Measurements from ENCODE around the gene SWAP70.
"Not testable (repeated sequence)": the region's sequence is repeated elsewhere in the genome, so short reads cannot be mapped to it uniquely, and the experiment has no call there.

Gene SWAP70

DNA sequence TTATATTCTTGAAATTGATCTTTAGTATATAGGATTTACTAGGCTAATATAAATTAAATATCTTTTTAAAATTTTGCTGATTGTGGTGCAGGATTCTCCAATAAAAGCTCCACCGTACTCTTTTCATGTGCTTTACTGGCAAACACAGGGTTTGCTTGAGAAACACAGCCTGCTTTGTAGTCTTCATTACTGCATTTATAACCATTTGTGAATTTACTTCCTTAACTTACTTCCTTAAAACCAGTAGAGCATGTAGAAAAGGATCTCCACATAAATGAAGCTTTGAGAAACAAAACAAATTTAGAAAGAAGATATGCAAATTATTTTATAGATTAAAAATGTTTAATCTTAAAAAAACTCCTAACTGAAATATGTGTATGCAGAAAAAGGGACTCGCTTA lies 28.8 kb downstream of the SWAP70 start:
- no peak for DNase-seq (ENCODE audit: low read depth in 2 of 2)

DNA sequence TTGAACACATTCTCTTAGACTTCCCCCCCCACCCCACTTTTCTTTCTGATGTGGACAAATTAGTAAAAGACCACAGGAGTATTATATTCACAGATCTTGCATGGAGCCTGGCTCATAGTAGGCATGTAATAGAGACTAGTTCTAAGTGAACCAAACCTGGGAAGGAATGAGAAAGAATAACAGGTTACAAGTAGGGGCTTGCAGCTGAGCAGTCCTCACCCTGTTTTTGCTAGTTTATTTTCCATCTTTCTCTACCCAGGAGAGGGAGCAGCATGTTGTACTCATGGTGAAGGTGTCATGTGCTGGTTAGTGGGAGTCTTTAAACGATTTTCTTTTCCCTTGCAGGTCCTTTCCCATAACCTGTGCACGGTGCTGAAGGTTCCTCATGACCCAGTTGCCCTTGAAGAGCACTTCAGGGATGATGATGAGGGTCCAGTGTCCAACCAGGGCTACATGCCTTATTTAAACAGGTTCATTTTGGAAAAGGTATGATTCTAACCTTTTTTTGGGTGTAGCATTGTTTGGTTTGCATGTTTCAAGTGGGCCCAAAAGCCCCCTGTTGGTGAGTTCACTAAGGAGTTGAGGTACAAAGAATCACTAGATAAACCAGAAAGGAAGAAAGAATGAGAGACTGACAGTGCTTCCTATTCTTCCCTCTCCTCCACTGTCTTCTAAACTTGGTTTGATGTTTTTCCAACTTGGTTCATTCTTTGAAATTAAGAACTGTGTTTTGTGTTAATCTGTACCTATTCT lies 30.1 kb downstream of the SWAP70 start:
- no peak for DNase-seq (ENCODE audit: low read depth in 2 of 2)

DNA sequence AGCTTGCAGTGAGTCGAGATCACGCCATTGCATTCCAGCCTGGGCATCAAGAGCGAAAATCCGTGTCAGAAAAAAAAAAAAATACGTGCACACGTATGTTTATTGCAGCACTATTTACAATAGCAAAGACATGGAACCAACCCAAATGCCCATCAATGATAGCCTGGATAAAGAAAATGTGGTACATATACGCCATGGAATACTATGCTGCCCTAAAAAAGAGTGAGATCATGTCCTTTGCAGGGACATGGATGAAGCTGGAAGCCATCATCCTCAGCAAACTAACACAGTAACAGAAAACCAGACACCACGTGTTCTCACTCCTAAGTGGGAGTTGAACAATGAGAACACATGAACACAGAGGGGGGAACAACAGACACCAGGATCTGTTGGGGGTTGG lies 31.4 kb downstream of the SWAP70 start:
- not testable (repeated sequence) for DNase-seq (ENCODE audit: low read depth in 2 of 2)

DNA sequence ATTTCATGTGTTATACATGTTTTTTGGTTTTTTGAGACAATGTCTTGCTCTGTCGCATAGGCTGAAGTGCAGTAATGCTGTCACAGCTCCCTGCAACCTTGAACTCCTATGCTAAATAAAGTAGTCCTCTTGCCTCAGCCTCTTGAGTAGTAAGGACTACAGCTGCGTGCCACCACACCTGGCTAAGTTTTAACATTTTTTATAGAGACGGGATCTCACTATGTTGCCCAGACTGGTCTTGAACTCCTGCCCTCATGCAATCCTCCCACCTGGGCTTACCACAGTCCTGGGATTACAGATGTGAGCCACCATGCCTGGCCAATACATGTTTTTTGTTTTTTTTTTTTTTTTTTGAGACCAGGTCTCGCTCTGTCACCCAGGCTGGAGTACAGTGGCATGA lies 33.9 kb downstream of the SWAP70 start:
- no peak for DNase-seq (ENCODE audit: low read depth in 2 of 2)

DNA sequence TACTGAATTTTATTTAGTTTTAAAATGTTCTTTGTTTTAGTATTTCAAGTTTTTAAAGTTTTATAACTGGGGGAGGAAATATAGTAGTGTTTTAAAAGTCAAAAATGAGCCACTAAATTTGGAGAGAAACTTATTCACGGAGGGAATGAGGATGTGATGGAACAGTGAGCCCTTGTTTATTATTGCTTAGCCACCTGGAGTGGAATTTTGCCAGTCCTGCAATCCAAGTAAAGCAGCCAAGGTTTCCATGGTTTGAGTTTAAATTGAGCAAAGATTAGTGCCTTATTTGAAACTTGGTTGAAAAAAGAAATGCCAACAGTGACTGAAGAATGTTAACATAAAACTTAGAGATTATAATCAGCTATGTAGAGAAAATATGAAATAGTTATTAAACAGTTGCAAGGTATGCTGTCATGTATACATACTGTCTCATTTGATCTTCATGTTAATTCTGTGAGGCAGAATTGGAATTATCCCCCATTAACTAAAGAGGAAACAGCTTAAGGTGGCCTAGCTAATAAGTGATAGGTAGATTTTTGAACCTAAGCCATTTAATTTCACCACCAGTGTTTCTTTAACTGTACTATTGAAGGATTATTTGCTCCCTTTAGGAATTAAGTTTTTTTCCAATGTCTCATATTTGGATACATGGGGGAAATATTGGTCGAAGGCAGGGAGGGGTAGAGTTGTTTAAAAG lies 36.4 kb downstream of the SWAP70 start:
- no peak for DNase-seq (ENCODE audit: low read depth in 2 of 2)

DNA sequence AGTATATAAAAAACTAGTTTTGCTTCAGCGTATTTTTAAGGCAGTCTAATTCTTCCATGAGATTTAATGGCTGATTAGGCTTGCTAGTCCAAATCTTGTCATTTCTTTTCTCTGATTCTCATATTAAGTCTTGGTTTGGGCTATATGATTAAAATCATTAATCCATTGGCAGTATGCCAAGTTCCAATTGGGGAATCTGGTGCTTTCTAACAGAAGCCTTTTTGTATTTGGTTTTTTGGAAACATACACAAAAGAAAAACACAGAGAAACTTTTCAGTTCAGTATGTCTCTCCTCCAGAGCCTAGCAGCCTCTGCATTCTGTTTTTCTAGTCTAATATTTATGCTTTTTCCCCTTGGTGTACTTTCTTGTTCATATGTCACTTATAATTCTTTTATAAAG lies 37.9 kb downstream of the SWAP70 start:
- no peak for DNase-seq (ENCODE audit: low read depth in 2 of 2)

DNA sequence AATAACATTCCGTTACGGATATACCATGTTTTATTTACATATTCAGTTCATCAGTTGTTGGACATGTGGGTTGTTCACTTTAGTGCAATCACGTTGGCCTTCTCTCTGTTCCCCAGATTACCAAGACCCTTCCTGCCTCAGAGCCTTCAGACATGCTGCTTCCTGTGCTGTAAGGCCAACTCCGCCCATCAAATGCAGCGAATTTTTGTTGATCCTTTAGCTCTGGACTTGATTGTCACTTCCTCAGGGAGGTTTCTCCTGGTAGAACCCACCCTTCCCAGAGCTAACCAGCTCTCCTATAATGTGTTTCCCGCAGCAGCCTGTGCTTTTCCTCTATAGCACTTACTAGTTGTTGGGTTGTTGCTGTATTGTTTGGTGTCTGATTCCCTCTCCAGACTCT lies 39.4 kb downstream of the SWAP70 start:
- DNase-seq (ENCODE audit: low read depth in 2 of 2) = no peak

DNA sequence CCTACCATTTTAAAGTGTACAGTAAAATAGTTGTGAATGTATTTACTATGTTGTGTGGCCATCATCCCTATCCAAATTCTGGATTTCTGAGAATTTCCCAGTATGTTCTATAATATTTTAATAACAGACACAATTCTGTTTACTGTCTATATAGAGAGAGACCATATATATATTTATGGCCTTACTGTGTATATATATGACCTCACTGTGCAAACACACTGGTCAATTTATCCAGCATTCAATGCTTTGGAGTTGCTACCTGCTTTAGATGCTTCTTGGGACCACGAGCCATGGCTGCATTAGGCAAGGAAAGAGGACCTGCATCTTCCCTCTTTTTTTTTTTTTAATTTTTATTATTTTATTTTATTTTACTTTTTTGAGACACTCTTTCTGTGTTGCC lies 40.2 kb downstream of the SWAP70 start:
- DNase-seq (ENCODE audit: low read depth in 2 of 2) = no peak

DNA sequence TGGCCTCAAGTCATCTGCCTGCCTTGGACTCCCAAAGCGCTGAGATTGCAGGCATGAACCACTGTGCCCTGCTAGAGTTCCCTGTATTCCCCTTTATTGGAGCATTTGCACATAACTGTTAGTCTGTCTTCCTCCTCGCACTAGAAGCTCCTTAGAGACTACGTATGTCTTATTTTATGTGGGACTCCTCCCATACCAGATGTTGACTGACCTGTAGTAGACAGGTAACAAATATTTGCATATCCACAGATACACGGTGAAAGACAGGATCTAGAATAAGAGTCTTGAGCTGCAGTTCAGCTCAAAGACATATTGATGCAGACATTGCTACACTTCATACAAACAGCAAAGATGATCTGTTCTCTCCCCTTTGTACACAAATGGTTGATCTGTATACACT lies 40.7 kb downstream of the SWAP70 start:
- DNase-seq (ENCODE audit: low read depth in 2 of 2) = no peak

DNA sequence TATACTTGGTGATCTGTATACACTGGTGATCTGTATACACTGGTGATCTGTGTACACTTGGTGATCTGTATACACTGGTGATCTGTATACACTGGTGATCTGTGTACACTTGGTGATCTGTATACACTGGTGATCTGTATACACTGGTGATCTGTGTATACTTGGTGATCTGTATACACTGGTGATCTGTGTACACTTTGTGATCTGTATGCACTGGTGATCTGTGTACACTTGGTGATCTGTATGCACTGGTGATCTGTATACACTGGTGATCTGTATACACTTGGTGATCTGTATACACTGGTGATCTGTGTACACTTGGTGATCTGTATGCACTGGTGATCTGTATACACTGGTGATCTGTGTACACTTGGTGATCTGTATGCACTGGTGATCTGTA lies 41.5 kb downstream of the SWAP70 start:
- not testable (repeated sequence) for DNase-seq (ENCODE audit: low read depth in 2 of 2)

DNA sequence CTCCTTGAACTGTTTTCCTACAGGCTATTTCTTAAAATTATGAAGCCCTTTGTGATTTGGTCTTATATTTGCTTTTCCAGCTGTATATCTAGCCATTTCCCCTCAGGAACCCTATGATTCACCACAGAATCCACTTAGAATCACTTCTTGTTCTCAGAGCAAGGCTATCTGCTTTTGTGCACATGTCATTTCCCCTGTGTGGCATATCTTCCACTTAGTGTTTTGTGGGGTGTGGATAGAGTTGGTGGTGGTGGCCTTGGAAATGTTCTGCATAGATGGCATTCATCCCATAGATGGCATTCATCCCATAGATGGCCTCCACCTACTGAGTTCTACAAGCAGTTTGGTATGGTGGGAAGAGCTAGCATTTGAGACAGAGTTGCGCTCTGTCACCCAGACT lies 44.7 kb downstream of the SWAP70 start:
- DNase-seq (ENCODE audit: low read depth in 2 of 2) = no peak

DNA sequence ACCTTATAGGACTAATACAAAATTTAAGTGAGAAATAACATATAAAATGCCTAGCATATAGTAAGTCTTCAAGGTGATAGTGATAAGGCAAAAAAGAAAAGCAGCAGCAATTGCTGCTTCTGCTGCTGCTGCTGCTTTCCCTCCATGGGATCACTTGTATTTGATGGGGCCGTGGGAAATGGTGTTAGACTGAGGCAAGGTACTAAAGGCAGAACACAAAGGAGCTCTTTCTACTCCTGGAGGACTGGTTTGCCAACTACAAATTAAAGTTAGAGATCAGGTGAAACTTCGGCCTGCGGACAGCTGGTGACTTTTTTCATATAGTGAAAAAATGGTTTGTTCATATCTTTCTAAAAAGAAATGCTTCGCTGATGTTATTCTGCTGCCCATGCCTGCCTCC lies 46.3 kb downstream of the SWAP70 start:
- DNase-seq (ENCODE audit: low read depth in 2 of 2) = no peak

DNA sequence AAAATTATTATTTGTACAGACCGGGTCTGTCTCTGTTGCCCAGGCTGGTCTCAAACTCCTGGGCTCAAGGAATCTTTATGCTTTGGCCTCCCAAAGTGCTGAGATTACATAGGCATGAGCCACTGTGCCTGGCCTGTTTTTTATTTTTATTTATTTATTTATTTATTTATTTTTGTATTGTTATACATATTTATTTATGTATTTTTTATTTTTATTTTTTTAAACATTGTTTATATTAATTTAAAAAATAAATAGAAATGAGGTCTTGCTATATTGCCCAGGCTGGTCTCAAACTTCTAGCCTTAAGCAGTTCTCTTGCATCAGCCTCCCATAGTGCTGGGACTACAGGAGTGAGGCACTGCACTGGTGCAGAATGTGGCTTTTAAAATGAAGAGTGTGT lies 47.0 kb downstream of the SWAP70 start:
- no peak for DNase-seq (ENCODE audit: low read depth in 2 of 2)

DNA sequence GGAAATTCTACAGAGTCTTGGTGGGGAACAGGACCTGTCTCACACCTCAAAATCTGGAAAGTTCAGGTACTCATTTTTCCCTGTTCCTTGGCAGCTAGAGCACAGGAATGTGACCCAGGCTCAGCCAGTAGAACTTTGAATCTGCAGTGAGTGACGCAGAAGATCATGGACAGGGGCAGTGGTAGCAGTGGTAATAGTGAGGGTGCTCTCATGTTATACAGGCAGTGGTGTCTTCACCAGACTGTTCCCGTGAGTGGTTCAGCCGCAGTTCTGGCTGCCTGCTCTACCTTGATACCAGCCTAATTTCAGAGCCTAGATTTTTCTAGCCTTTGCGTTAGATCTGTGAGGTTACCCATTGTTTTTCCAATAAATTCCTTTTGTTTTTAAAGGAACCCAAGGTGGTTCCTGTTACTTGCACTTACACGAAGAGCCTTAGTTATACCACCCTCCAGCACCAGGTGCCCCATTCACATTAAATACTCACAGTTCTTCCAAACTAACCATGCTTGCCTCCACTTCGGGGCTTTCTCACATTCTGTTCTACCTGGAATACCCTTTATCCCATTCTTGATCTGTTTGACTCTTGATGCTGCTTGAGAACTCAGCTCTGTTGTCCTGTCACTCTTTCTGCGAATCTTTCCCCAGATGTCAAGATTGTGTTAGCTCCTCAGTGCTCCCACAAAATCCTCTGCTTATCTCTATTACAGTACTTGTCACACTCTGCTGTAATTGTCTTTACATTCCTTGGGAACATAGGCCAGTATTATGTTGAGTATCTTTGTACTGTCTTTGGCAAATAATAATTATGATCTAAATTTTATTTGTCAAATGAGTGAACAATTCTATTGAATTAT lies 47.8 kb downstream of the SWAP70 start:
- no peak for DNase-seq (ENCODE audit: low read depth in 2 of 2)

DNA sequence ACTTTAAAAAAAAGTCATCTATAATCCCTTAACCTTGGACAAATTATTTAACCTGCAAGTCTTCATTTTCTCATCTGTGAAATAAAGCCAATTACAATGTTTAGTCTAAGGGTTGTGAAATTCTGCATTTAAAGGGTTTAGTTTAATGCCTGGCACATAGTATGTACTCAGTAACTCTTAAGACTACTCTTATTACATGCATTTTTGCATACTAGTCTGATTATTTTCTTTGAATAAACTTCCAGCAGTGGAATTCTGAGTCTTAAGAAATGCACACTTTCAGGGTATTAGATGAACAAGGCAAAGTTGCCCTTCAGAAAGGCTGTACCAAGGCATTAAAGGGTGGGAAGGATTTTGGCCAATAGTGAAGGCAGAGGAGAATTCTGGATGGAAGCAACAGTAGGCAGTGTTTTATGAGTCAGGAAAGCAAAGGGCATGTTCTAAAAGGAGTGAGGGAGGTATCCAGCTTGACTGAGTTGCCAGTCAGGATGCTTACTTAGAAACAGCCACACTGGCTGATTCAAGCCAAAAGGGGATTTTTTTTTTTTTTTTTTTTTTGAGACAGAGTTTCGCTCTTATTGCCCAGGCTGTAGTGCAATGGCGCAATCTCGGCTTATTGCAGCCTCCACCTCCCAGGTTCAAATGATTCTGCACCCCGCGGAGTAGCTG lies 50.5 kb downstream of the SWAP70 start:
- no peak for DNase-seq (ENCODE audit: low read depth in 2 of 2)

DNA sequence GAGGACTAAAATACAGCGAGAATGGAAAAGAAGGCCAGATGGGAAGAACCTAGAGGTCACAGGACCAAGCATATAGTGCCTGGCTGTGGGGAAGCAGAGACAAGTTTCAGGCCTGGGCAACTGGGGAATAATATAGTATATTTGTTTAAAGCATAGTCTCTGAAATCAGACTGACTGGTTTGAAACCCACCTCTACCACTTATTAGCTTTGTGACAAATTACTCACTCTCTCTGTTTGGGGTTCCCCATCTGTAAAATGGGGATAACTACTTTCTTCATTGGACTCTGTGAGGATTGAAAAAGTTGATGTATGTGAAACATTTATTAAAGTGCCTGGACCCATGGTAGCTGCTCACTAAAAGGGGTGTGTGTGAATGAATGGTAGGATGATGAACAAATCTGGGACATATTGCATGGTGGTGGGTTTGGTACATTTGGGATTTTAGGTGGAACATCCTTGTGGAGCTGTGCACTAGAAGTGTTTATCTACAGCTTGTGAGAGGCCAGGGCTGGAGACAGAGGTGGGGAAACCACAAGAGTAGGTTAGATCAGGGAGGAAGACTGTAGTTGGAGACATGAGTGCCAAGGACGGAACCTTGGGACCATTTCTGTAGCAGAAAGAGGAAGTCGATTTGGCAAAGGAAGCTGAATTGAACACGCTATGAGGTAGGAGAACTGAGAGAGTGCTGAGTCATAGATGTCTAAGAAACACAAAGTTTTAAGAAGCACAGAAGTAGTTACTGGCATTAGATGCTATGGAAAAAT lies 52.6 kb downstream of the SWAP70 start:
- DNase-seq (ENCODE audit: low read depth in 2 of 2) = peak; percentile 20 to 21

DNA sequence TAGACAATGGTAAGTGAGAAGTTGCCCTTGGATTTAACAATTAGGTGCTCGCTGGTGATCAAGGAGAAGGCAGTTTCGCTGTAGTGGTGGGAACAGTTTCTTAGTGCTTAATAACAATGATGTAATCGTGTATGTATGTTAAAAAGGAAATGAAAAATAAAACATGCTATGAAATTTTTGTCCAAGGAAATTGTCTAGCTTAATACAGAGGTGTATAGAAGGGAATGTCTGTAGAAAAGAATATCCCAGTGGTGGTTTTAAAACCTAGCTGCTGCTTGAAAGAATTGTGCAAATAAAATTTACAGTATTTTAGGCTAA lies 53.1 kb downstream of the SWAP70 start:
- DNase-seq (ENCODE audit: low read depth in 2 of 2) = no peak

DNA sequence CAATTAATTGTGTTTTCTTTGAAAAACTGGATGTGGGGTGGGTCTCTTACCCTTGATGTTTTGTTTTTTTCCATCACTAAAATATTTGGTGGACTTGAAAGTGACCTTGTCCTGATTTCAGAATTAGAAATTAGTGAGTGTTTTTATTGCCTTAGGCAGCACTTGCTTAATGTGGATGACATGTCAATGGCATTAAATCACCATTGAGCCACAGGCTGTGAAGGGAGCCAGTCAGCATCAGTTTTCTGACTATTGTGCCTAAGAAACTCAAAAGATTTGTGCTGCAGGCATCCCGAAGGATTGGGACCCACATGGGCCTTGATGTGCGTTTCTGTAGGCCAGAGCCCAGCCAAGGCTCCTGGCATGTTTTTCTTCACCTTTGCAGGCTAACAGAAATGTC lies 53.8 kb downstream of the SWAP70 start:
- no peak for DNase-seq (ENCODE audit: low read depth in 2 of 2)

DNA sequence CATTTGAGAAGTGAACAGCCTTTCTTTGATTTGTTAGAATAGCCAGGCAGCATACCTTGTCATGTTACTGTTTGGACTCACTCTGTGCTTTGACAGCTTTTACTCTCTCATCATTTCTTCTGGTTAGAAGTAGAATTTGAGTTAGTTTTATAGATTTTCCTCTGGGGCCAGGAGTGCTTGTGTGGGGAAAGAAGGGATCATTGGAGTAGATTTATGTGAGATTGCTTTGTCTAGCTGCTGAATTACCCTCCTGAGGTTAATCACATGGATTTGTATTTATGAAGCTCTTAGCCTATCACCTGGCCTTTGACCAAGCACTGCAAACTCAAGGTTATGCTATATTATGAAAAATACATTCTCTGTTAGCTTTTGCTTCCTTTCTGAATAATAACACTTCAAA lies 54.3 kb downstream of the SWAP70 start:
- no peak for DNase-seq (ENCODE audit: low read depth in 2 of 2)

DNA sequence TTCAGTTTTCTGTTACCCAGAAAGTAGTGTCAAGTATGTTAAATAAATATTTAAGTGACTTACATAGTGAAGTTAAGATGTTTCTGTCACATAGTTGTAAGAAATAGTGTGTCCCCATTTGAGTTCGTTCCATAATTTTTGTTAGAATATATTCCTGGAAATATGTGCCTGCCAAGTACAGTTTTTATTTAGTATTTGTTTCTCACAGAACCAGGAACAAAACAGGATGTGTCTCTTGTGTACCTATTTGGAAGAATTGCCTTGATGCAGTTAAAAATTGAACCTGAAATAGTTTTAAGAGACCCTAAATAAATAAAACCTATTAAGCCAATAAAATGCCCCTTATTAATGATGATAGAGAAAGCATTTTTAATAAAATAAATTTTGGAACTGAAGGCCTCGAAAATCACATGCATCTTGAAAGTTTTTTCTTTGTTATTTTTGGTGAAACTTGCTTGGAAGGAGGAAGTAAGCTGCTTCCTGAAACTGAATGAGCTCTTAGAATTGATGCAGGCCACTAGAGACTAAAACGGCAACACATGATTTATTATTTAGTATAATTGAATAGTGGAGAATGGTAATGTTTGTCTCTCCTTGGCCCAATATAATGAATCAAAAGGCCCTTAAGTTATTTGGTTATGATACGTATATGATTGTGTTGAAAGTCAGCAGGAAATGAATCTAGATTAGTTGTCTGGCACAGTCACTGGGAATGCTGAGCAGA lies 55.9 kb downstream of the SWAP70 start:
- no peak for DNase-seq (ENCODE audit: low read depth in 2 of 2)

DNA sequence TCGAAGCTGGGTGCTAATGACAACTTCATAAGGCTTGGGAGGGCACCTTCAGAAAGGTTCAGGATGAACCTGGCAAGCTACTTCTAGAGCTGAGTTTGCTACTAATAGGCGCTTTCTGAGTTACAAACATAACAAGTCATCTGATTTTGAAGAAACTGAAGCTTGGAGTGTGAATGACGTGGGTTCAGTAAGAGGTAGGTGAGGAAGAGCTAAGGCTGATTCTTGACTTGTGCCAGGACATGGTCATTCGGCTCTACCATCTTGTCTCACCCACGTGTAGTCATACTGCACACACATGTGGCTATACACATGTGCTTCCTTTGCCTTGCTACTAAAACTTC lies 56.4 kb downstream of the SWAP70 start:
- DNase-seq (ENCODE audit: low read depth in 2 of 2) = no peak

Data from fibroblast of skin of left quadriceps (primary cell).